MCF 10A (cell line): Measurements from ENCODE around the gene ERMARD. TPM values are rescaled to one million over a fixed set of nuclear protein-coding genes. Genes with fewer than 3 reads are reported as not detected.

ENCODE experiments used
- BruUV-seq: library from RNA; stranded (reverse); fragments of 400-500 nt; replicated peaks from 2 replicates; lab custom pipeline; 2021; lab: Mats Ljungman, UMichigan
- CTCF ChIA-PET: fragments of 300-600 bp; sonication (Branson Sonifier 250); formaldehyde crosslinking; extraction: SDS; loops from one replicate; lab custom pipeline; 2021; ENCODE audit warnings: antibody characterized with exemption, inconsistent platforms; lab: Yijun Ruan, JAX
- POLR2A ChIA-PET: fragments of 300-600, 350-650 bp; sonication (Branson Sonifier 250); formaldehyde crosslinking; extraction: SDS; loops from one replicate; lab custom pipeline; 2020; ENCODE audit warnings: antibody characterized with exemption, inconsistent platforms; lab: Yijun Ruan, JAX
- DNase-seq: peaks from one replicate; pipeline ENCODE4 v3.0.0-alpha.2; 2018; ENCODE audit not compliant: unreplicated experiment
- H3K27ac Mint-ChIP-seq: one replicate; pipeline ENCODE4 v1.8.0; 2022; ENCODE audit warnings: mild to moderate bottlenecking, low read depth, mixed read lengths; ENCODE audit not compliant: unreplicated experiment
- H3K27me3 Mint-ChIP-seq: one replicate; pipeline ENCODE4 v1.8.0; 2022; ENCODE audit warnings: mixed read lengths; ENCODE audit not compliant: insufficient read depth, unreplicated experiment
- H3K36me3 Mint-ChIP-seq: one replicate; pipeline ENCODE4 v1.8.0; 2022; ENCODE audit warnings: mild to moderate bottlenecking, moderate library complexity, mixed read lengths; ENCODE audit not compliant: insufficient read depth, unreplicated experiment
- H3K4me1 Mint-ChIP-seq: one replicate; pipeline ENCODE4 v1.8.0; 2022; ENCODE audit warnings: mixed read lengths; ENCODE audit not compliant: insufficient read depth, unreplicated experiment
- H3K4me3 Mint-ChIP-seq: one replicate; pipeline ENCODE4 v1.8.0; 2022; ENCODE audit warnings: mild to moderate bottlenecking, moderate library complexity, mixed read lengths; ENCODE audit not compliant: unreplicated experiment
- H3K9me3 Mint-ChIP-seq: one replicate; pipeline ENCODE4 v1.8.0; 2022; ENCODE audit warnings: mixed read lengths; ENCODE audit not compliant: unreplicated experiment
- intact Hi-C: fragments of 100-400 bp; cut with micrococcal nuclease; formaldehyde crosslinking; loops from 2 replicates; pipeline ENCODE4 v1.14.1; 2022
- total RNA-seq: library from RNA; stranded (reverse); gene quantifications from 2 replicates; pipeline ENCODE4 v1.2.3, GENCODE V29; 2022
- TF ChIP-seq, protein P1 (sequence below): fragments of 200-600 bp; IDR thresholded peaks from one replicate; pipeline ENCODE4 v1.8.0; 2022; ENCODE audit warnings: antibody characterized with exemption, mild to moderate bottlenecking; ENCODE audit not compliant: unreplicated experiment

The ERMARD gene
- total RNA-seq, 1 experiment from 2014 or later, result 42.8 TPM

DNA sequence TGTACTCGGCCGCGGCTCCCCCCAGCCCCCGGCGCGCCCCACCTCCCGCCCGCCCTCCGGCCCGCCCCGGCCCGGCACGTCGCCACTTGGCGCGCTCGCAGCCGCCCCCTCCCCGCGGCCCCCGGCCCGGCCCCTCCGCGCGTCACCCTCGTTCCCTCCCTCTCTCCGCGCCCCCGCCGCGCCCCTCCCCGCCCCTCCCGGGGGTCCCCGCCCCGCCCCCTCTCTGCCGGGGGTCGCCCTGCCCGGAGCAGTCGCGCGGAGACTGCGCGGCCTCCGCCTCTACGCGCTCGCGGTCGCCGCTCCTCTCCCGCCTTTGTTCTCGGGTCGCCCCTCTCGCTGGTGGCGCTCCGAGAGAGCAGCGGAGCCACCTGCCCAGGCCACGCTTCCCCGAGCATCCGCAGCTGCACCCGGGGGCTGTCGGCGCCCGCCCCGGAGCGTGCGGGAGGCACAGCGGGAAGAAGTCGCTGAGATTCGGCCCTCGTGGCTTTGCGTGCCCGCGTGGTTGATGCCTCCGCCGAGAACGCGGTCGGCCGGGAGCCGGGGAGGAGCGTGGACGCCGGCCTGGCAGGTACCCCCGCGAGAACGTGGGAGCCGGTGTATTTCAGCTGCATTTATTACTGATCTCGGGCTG lies 26.8 kb upstream of the ERMARD start, which contains the start of gene PHF10:
Gene PHF10 (minus strand): TSS at position 7 of the 631 bp plus-strand sequence. CDS start 569 bp downstream, outside the sequence.
- CTCF ChIA-PET, result interaction anchor here (1.4 kb wide), 1 partner anchor 23 kb away, joined by 3 read pairs; no protein-coding TSS in a partner anchor
- H3K27ac Mint-ChIP-seq, result peak within 1 kb of the TSS; percentile 70
- H3K4me3 Mint-ChIP-seq, result peak within 1 kb of the TSS; percentile 90
- H3K4me1 Mint-ChIP-seq, result peaks cover 5% of the 10 kb centered on the region
- TF ChIP-seq, protein P1, sequence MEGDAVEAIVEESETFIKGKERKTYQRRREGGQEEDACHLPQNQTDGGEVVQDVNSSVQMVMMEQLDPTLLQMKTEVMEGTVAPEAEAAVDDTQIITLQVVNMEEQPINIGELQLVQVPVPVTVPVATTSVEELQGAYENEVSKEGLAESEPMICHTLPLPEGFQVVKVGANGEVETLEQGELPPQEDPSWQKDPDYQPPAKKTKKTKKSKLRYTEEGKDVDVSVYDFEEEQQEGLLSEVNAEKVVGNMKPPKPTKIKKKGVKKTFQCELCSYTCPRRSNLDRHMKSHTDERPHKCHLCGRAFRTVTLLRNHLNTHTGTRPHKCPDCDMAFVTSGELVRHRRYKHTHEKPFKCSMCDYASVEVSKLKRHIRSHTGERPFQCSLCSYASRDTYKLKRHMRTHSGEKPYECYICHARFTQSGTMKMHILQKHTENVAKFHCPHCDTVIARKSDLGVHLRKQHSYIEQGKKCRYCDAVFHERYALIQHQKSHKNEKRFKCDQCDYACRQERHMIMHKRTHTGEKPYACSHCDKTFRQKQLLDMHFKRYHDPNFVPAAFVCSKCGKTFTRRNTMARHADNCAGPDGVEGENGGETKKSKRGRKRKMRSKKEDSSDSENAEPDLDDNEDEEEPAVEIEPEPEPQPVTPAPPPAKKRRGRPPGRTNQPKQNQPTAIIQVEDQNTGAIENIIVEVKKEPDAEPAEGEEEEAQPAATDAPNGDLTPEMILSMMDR, result no peak
- H3K27me3 Mint-ChIP-seq, result no peaks in the 10 kb centered on the region
- no peaks in the 10 kb centered on the region for H3K9me3 Mint-ChIP-seq
- intact Hi-C loops, result no loop called here
- no TSS peak for BruUV-seq
- POLR2A ChIA-PET, result interaction anchor here (0.7 to 5.6 kb wide), 4 partner anchors 16 to 156 kb away, joined by 3 to 102 read pairs (median 38); partner anchors contain the start of genes C6orf120, DYNLT2, ERMARD and WDR27
- no peaks in the 10 kb centered on the region for H3K36me3 Mint-ChIP-seq
- peak; percentile 32 for DNase-seq

DNA sequence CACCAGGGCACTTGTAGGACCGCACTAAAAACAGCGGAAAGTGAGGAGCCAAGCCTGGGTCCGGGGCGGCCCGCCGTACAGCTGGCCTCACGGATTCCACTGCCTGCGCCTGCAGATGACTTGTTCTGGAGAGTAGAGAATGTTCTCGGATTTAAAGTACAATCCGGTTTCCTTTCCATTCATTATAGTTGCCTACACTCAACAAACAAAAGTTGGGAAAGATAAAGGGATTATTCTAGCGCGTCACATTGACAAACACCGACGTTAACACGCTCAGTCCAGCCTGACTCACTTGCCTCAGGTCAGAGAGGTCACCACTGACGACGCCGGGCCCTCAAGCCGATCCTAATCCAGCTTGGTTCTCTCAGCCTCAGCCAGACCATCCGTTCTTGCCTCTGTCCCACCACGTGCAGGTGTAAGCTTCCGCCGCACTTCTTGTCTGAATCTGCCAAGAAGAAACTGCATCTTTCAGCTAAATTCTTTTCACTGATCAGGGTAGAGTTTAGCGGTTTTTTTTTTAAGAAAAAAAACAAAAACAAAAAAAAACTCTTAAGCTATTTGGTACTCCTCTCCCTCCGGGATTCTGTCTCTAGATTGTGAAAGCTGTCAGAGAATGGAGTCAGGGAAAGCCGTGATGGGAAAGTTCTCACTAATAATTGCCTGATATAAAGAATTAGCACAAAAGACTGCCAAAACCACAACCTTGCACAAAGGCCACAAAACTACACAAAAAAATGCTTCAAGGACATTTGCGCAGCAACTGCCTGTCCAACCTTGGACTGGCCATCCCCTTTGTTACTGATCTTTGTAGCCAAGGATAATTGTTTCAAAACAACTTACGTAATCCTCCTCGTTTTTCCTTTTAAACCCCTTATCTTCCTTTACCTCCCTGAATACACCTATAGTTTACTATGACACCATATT lies 26.0 kb upstream of the ERMARD start:
- POLR2A ChIA-PET, result interaction anchor here (0.7 to 5.6 kb wide), 4 partner anchors 17 to 156 kb away, joined by 3 to 102 read pairs (median 38); partner anchors contain the start of genes C6orf120, DYNLT2, ERMARD and WDR27
- no TSS peak for BruUV-seq

DNA sequence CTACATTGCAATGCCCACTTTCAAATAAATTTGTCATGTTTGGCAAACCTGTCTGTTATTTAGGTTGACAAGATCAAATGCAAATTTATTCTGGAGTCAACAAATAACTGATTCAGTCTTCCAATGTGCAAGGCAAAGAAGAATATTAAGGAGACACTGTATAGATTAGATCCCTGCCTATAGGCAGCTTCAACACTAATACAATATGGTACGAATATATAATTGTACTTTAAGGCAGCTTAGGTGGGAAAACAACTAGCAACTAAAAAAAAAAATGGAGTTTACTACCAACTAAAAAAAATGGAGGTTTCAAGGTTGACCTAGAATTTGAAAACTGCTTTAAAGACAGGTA lies 25.4 kb upstream of the ERMARD start:
- H3K9me3 Mint-ChIP-seq, result no peaks in the 10 kb centered on the region
- no peak overlapping the region for H3K27ac Mint-ChIP-seq
- no peaks in the 10 kb centered on the region for H3K36me3 Mint-ChIP-seq
- ChIA-PET CTCF (interaction anchor here (0.6 kb wide), 2 partner anchors 378 to 863 kb away, joined by 3 read pairs; no protein-coding TSS in a partner anchor), POLR2A (interaction anchor here (5.4 to 5.6 kb wide), 2 partner anchors 24 kb away, joined by 73 to 102 read pairs; partner anchors contain the start of genes C6orf120, DYNLT2, ERMARD and WDR27)
- no peak for DNase-seq
- intact Hi-C loops, result no loop called here
- H3K4me1 Mint-ChIP-seq, result peaks cover 5% of the 10 kb centered on the region
- BruUV-seq, result no TSS peak
- H3K4me3 Mint-ChIP-seq, result peak overlapping the region; percentile 28
- no peaks in the 10 kb centered on the region for H3K27me3 Mint-ChIP-seq
- TF ChIP-seq, protein P1, result no peak

More for the DNA sequence above, 26.0 kb upstream of the ERMARD start:
- CTCF ChIA-PET, result interaction anchor here (0.6 to 1.4 kb wide), 2 partner anchors 22 to 377 kb away, joined by 3 read pairs; no protein-coding TSS in a partner anchor
- no peaks in the 10 kb centered on the region for H3K36me3 Mint-ChIP-seq
- no peak overlapping the region for H3K27ac Mint-ChIP-seq
- H3K9me3 Mint-ChIP-seq, result no peaks in the 10 kb centered on the region
- DNase-seq, result peak; percentile 68
- TF ChIP-seq, protein P1, result no peak
- no peaks in the 10 kb centered on the region for H3K27me3 Mint-ChIP-seq
- H3K4me1 Mint-ChIP-seq, result peaks cover 5% of the 10 kb centered on the region
- intact Hi-C loops, result no loop called here
- peak overlapping the region; percentile 28 for H3K4me3 Mint-ChIP-seq
